Myocyte (in vitro differentiated cells): ENCODE measurements around the gene ADAMTS17. TPM values are rescaled to one million over a fixed set of nuclear protein-coding genes. Genes with fewer than 3 reads are reported as not detected.

Experiments
- DNase-seq: peaks from one replicate; pipeline ENCODE4 v3.0.0-alpha.2; 2012; ENCODE audit warnings: low read depth
- total RNA-seq: library from RNA; depleted of rRNA; stranded (reverse); fragments of >200 nt; gene quantifications from 2 replicates; pipeline ENCODE4 v1.2.3, GENCODE V29; 2014

Gene ADAMTS17
- total RNA-seq, 1 donor from 2014 or later: 0.43 TPM

DNA sequence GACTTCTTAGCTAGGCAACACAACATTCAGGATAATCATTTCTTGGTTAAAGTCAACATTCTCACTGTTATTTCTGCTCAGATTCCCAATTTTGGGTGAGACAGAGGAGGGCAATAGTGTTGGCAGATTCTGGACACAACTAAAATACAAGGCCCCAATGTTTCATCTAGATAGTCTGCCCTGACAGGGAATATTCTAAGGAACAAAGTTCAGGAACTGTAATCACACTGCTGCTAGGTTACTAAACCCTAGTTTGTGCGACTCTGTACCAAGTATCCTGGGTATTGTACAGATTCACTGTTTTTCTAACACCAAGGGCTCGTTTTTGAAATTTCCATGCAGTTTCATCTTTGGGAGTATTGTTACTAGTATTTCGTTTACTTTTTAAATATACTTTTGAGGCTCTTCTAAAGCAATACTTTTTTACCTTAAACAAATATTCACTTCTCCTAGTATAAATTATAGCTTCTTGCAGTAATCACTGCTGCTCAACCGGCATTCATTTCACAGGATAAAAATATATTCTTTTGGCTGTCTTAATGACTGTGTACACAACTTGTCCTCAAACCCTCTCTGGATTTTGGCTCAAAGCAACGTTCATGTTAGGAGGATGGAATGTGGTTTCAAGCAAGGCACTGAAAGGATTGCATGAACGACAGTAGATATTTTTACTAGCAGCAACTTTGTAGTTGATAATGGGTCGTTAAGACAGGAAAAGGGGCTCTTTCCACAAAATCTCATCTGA is 167.4 kb downstream of the ADAMTS17 start:
- no peak for DNase-seq

DNA sequence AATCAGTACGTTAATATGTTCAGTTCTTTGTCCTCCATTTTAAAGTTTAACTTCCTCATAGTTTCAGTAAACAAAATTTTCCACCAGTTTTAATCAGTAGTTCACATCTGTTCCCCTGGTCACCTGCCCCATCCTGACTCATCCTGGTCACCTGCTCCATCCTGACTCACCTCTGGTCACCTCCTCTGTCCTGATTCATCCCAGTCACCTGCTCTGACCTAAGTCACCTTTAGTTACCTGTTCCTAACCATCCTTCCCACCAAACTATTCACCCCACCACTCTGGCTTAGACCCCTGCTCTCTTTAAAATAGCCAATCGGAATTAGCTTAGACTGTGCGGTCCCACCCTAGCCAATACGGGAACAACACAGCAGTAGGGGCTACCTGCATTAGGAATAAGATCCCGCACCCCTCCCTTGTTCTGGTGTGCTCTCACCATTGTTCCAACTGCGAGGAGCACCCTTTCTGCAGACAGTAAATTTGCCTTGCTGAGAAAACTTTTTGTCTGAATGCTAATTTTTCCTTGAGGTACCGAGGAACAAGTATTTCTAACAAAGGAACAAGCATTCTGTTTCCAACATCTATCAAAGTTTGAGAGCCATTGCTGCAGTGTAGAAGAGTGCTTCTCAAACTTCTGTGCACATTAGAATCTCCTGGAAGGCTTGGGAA is 169.3 kb downstream of the ADAMTS17 start:
- no peak for DNase-seq

DNA sequence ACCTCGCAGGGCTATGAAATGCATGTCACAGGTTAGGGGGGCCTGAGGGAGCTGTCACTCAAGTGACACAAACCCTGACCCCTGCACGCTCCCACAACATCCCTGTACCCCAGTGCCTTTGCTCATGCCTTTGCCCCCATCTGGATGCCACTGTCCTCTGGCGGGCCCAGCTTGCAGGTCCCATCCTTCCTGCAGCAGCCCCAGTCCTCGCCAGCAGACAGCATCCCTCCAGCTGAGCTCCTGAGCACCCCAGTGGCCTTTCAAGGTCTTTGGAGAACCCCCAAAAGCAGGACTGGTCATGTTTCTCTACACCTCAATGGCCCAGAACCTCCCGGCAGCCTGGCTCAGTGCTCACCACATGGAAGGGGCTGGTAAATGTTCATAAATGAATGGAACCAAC is 170.4 kb downstream of the ADAMTS17 start:
- no peak for DNase-seq

- DNase-seq: no peak
These were observed 171.2 kb downstream of the ADAMTS17 start for GRCh38 chr15:100170291-100171210.

DNA sequence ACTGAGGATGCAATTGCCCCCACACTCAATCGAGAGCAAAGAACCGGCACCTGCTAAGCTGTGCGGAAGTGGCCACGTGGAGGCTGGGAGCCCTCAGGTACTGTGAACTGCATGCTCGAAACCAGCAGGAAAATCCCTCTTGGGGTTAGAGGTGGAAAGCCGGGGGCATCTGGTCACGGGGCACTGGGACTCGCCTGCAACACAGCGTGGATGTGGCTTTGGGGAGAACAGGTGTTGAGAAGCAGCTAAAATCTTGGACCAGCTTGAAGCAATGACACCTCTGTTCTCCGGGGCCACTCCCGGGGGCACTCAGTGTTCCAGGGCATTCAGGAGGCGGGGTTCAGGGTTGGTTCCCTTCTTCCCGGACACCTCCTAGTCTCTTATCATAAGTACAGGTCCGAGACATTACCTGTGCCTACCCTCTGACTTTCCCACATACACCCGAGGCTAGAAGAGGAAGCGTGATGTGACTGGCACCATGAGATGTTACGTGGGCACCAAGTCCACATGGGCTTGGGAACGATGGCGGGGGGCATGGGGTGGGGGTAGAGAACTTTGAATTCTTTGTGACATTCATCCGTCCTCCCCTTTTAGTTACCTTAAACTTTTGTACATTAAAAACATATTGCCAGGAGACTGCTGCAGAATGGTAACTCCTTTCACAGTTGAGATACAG is 172.0 kb downstream of the ADAMTS17 start:
- no peak for DNase-seq

DNA sequence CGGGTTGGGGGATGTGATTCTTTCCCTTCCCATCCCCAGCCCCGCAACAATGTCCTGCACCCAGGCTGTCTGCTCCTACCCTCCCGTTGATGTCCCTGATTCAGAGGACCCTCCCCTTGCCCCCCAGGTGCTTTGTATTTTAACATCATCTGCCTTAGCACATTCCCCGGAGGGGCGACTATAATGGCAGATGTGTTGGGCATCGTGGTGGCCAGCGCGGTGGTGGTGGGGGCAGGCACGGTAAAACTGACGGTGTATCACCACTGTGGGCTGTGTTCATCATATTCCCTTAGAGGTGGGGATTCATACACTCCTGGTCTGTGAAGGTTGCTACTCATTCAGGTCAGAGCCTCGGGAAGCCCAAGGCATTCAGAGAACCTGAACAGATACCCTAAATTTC is 173.0 kb downstream of the ADAMTS17 start:
- DNase-seq: no peak

DNA sequence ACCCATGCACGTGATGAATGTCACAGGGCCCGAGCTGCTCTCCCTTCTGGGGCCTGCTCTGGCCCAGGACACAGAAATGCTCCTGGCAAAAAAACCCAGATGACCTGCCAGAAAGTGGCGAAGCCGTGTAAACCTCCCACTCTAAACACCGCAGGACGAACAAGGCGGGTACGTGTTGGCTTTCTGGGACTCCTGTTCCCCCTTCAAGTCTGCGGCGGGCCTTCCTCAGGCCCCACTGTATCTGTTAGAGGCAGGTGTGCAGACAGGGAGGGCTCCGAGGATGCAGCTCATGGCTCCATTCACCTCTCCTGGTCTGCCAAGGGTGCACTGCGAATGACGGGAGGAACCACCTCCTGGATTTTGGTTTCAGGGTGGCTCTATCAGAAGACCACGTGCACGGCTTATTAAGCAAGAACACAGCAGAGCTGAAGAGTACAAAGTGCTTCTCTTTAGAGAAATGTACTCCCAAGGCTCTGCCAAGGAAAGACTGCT is 173.8 kb downstream of the ADAMTS17 start:
- no peak for DNase-seq

GRCh38 chr15:100166313-100166712 is 175.5 kb downstream of the ADAMTS17 start:
- no peak for DNase-seq

DNA sequence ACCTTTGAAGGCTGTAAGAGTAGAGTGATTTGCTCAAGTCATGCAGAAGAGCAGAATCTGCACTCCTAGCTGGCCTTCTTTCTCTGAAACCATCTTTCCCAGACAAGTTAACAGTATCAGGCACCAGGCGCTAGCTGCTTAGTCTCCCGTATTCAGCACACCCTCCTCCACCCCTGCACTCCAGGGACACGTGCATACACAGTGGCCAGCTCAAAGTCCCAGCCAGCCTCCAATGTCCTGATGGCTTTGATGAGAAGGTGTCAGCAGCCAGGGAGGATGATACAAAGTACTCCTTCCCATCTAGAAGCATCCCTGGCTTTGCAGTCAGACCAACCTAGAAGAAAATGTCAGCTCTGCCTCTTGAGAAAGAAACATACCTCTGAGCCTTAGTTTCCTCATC is 177.8 kb downstream of the ADAMTS17 start:
- DNase-seq: no peak

DNA sequence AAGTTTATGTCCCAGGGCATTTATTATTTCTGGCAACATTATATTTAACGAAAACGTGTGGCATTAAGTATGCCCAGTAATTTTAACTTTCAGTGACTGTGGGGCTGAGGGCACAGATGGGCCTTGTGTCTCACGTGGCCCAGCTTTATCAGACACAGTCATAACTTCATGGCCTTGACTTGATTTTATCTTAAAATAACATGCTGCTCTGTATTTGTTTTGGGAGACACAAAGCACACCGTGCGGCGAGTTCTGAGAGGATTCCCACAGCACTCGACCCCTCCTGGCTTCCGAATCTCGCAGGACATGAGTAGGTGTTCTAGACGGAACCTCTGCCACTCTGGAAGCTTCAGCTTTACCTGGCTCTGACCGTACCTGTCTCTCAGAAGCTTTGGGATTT is 180.8 kb downstream of the ADAMTS17 start:
- no peak for DNase-seq

GRCh38 chr15:100159436-100159835 is 182.3 kb downstream of the ADAMTS17 start:
- peak; percentile 1 for DNase-seq

DNA sequence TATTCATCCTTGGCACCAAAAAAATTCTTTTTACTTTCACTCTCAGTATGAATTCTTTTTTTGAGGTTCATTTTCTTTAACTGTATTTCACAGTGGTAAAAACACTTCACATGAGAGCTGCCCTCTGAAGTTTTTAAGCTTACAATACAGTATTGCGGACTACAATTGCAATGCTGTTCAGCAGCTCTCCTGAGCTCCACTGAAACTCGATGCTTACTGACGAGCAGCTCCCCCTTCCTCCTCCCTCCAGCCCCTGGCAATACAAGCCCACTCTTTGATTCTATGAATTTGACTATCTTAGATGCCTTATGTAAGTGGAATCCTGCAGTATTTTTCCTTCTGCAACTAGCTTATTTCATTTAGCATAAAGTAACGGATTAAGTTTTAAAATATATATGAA is 183.4 kb downstream of the ADAMTS17 start:
- DNase-seq: no peak

GRCh38 chr15:100156201-100156600 is 185.6 kb downstream of the ADAMTS17 start:
- no peak for DNase-seq

- no peak for DNase-seq
These were observed 187.4 kb downstream of the ADAMTS17 start for GRCh38 chr15:100154338-100154737.

- DNase-seq: no peak
These were observed 189.3 kb downstream of the ADAMTS17 start for GRCh38 chr15:100152463-100152862.

- DNase-seq: no peak
These were observed 190.9 kb downstream of the ADAMTS17 start for GRCh38 chr15:100150906-100151305.

DNA sequence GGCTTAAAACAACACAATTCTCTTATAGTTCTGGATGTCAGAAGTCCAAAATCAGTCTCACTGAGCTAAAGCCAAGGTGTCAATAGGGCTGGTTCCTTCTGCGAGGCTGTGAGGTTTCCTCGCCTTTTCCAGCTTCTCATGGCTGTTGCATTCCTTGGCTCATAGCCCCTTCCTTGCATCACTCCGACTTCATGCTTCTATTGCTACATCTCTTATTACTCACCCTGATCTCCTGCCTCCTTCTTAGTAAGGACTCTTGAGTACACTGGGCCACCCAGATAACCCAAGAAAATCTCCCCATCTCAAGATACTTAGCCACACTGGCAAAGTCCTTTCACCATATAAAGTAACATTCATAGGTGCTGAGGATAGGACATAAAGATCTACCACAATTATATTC is 193.9 kb downstream of the ADAMTS17 start:
- DNase-seq: no peak

- no peak for DNase-seq
These were observed 198.4 kb downstream of the ADAMTS17 start for GRCh38 chr15:100143378-100143777.

DNA sequence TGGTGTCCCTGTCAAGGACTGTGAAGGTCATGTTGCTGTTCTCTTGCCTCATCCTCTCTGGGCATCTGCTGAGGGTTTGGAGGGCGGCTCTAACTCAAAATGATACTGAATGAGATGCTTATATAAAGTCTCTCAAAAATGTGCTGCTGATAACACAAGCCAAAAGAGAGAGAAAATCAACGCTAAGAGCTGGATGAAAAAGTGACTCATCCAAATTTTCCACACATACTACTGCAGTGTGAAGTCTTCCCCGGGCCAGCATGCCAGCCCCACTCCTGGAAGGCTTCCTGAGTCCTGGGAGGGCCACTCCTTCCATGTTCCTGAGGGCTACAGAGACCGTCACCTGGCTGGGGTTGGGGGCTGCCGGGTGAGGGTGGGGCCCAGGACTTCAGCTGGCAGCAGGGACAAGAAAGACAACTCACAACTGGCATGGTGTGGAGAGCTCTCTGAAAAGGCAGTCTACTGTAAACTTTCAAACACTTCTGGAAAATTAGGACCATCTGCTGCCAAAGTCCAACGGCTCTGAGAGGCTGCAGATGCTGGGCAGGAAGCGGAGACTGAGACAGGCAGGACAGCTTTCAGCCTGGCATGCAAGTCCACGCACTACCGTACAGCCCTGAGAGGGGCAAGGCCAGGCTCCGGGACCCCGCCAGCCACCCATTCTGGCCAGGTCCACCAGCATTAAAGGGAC is 200.3 kb downstream of the ADAMTS17 start:
- DNase-seq: no peak

- no peak for DNase-seq
These were observed 201.1 kb downstream of the ADAMTS17 start for GRCh38 chr15:100140527-100141308.
